Measurements from ENCODE around the gene RNASEH2C.
A peak's percentile ranks its signal among the peaks of the same experiment; 100 is the strongest.

Gene RNASEH2C

DNA sequence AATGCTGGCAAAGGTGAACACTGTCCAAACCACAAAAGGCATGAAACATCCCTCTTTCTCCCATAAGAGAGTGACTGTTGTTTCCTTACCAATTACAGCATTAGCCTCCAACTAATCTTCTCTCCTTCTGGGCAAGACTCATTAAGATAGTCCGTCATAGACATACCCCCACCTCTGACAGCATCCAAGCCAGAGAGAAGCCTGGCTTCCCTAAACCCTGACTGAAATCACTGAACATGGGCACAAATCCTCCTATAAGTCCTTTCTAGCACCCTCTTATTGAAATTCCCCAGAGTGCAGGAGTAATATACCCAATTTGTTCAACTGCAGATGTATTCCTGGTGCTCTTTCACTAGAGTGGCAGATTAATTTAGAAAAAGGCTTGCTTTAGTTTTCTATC, 1.7 kb upstream of the RNASEH2C start:
- Histone ChIP-seq H3K4me3 (replicated peaks; ENCODE audit: low read depth, low read length) (no peak overlapping the region), H3K36me3 (ENCODE audit: control insufficient read depth, insufficient read depth, low read length) (peaks cover 15% of the 10 kb centered on the region), H3K27me3 (replicated peaks; ENCODE audit: control insufficient read depth, insufficient read depth, low read length) (no peaks in the 10 kb centered on the region)
- DNase-seq (ENCODE audit: extremely low read depth, insufficient read length), result no peak
- TF ChIP-seq CTCF (IDR thresholded peaks at IDR 0.05; ENCODE audit: insufficient read depth, low read length, poor library complexity, severe bottlenecking), result no peak

DNA sequence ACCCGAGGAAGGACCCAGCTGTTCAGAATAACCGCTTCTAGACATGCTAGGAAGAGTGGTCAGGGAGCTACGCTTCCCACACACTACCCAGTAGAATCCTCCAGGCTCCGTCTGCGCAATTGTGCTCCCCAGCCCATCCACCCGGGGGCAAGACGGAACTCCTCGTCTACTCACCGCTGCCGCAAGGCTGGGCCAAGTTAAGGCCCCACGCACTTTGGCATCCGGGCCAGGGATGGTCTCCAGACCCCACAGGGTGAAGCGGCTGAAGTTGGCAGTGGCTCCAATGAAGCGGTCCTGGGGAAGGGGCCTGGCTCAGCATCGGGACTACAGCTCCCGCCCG, 757 bp downstream of the RNASEH2C start:
- no peak for TF ChIP-seq CTCF (IDR thresholded peaks at IDR 0.05; ENCODE audit: insufficient read depth, low read length, poor library complexity, severe bottlenecking)
- DNase-seq (ENCODE audit: extremely low read depth, insufficient read length), result no peak
- Histone ChIP-seq H3K36me3 (ENCODE audit: control insufficient read depth, insufficient read depth, low read length) (peaks cover 29% of the 10 kb centered on the region), H3K27me3 (replicated peaks; ENCODE audit: control insufficient read depth, insufficient read depth, low read length) (no peaks in the 10 kb centered on the region), H3K4me3 (replicated peaks; ENCODE audit: low read depth, low read length) (peak overlapping the region; percentile 75)

DNA sequence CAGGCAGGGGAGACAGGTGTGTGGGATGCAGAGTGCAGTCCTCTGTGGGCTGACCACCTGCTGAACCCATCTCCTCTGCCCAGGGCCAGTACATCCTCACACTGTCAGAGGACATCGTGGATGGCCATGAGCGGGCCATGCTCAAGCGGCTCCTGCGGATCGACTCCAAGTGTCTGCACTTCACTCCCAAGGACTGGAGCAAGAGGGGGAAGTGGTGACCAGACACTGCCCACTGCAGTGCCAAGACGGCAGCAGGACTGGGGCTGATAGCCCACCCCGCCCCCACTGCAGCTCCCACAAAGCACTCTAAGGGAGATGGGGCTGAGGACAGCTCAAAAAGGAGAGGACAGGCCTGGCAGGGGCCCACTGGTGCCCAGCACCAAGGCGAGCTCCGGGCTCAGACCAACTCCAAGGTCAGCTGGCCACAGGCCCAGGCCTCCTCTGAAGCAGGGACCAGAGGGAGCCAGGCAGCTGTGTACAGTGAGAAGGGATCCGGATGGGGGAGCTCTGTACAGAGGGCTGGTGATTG, 1.6 kb downstream of the RNASEH2C start:
- Histone ChIP-seq H3K27me3 (replicated peaks; ENCODE audit: control insufficient read depth, insufficient read depth, low read length) (no peaks in the 10 kb centered on the region), H3K36me3 (ENCODE audit: control insufficient read depth, insufficient read depth, low read length) (peaks cover 36% of the 10 kb centered on the region), H3K4me3 (replicated peaks; ENCODE audit: low read depth, low read length) (peak overlapping the region; percentile 75)
- no peak for TF ChIP-seq CTCF (IDR thresholded peaks at IDR 0.05; ENCODE audit: insufficient read depth, low read length, poor library complexity, severe bottlenecking)
- DNase-seq (ENCODE audit: extremely low read depth, insufficient read length), result no peak

GRCh38 chr11:65718531-65718930, 2.1 kb downstream of the RNASEH2C start:
- no peak overlapping the region for H3K4me3 ChIP-seq (replicated peaks; ENCODE audit: low read depth, low read length)
- H3K36me3 ChIP-seq (ENCODE audit: control insufficient read depth, insufficient read depth, low read length), result peaks cover 38% of the 10 kb centered on the region
- TF ChIP-seq CTCF (IDR thresholded peaks at IDR 0.05; ENCODE audit: insufficient read depth, low read length, poor library complexity, severe bottlenecking), result no peak
- no peaks in the 10 kb centered on the region for H3K27me3 ChIP-seq (replicated peaks; ENCODE audit: control insufficient read depth, insufficient read depth, low read length)
- DNase-seq (ENCODE audit: extremely low read depth, insufficient read length), result no peak

DNA sequence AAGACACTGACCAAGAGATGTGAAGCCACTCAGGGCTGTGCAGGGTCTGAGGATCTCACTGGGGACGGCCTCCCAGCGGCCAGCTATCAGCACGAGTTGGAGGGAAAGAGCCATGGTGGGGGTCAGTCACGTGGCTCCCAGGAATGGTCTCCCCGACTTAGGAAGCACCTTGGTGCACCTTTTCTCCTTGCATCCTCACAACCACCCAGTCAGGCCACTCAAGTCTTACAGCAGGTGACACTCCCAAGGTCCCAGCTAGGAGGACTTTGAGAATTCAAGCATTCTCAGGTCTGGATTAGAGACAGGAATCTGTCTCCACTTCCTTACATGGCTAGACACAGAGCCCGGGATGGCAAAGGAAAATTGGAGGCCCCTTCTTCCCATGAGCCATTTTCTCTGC, 2.7 kb downstream of the RNASEH2C start:
- H3K4me3 ChIP-seq (replicated peaks; ENCODE audit: low read depth, low read length), result no peak overlapping the region
- no peak for DNase-seq (ENCODE audit: extremely low read depth, insufficient read length)
- H3K36me3 ChIP-seq (ENCODE audit: control insufficient read depth, insufficient read depth, low read length), result peaks cover 41% of the 10 kb centered on the region
- TF ChIP-seq CTCF (IDR thresholded peaks at IDR 0.05; ENCODE audit: insufficient read depth, low read length, poor library complexity, severe bottlenecking), result no peak
- H3K27me3 ChIP-seq (replicated peaks; ENCODE audit: control insufficient read depth, insufficient read depth, low read length), result no peaks in the 10 kb centered on the region

GRCh38 chr11:65716774-65717405, 3.7 kb downstream of the RNASEH2C start:
- Histone ChIP-seq H3K36me3 (ENCODE audit: control insufficient read depth, insufficient read depth, low read length) (peaks cover 41% of the 10 kb centered on the region), H3K4me3 (replicated peaks; ENCODE audit: low read depth, low read length) (no peak overlapping the region), H3K27me3 (replicated peaks; ENCODE audit: control insufficient read depth, insufficient read depth, low read length) (no peaks in the 10 kb centered on the region)
- no peak for DNase-seq (ENCODE audit: extremely low read depth, insufficient read length)
- TF ChIP-seq CTCF (IDR thresholded peaks at IDR 0.05; ENCODE audit: insufficient read depth, low read length, poor library complexity, severe bottlenecking), result no peak

All from GM06990 (cell line).